HEK293 (cell line): ENCODE measurements around the gene GAS7.

Experiments
- CTCF ChIA-PET: fragments of 350-600 bp; formaldehyde crosslinking; extraction: SDS; loops from one replicate; lab custom pipeline; 2021; ENCODE audit warnings: antibody characterized with exemption; lab: Yijun Ruan, JAX
- POLR2A ChIA-PET: fragments of 300-600 bp; formaldehyde crosslinking; extraction: SDS; loops from one replicate; lab custom pipeline; 2020; ENCODE audit warnings: antibody characterized with exemption, inconsistent platforms; lab: Yijun Ruan, JAX
- H3K27ac ChIP-seq: fragments of 200-500 bp; sonication (Bioruptor generic); 2 replicates; pipeline ENCODE4 v1.5.1; 2014; ENCODE audit warnings: low read depth, low read length, control low read depth, inconsistent platforms; ENCODE audit errors: extremely low read depth
- H3K36me3 ChIP-seq, 2 experiments: fragments of 200-500 bp in 1 of 2; sonication (Bioruptor generic) in 1 of 2; 1 replicate in 1 of 2; 2 replicates in 1 of 2; pipeline ENCODE4 v1.5.1; 2014 to 2017; ENCODE audit warnings: inconsistent platforms in 2 of 2, low read length in 2 of 2; ENCODE audit not compliant: control insufficient read depth in 2 of 2, insufficient read depth in 1 of 2
- H3K4me1 ChIP-seq: fragments of 200-500 bp; sonication (Bioruptor generic); 2 replicates; pipeline ENCODE4 v1.5.1; 2014; ENCODE audit warnings: mild to moderate bottlenecking, low read length, inconsistent platforms; ENCODE audit not compliant: control insufficient read depth, insufficient read depth
- H3K4me3 ChIP-seq: 2 replicates; pipeline ENCODE4 v1.5.1; 2011; ENCODE audit warnings: low read depth, mild to moderate bottlenecking, control low read depth, low read length, moderate library complexity
- H3K9me3 ChIP-seq: fragments of 200-500 bp; sonication (Bioruptor generic); 2 replicates; pipeline ENCODE4 v1.5.1; 2014; ENCODE audit warnings: low read depth, low read length, inconsistent platforms; ENCODE audit not compliant: control insufficient read depth, insufficient read depth
- BCL11B ChIP-seq: fragments of 450-650 bp; formaldehyde crosslinking; IDR thresholded peaks from 2 replicates; pipeline ENCODE4 v1.5.1; 2016; ENCODE audit warnings: low read depth, missing biosample characterization, missing genetic modification characterization
- GLI2 ChIP-seq: fragments of 450-650 bp; formaldehyde crosslinking; IDR thresholded peaks from 2 replicates; pipeline ENCODE4; 2017; ENCODE audit warnings: missing biosample characterization, missing genetic modification characterization, low read depth, borderline replicate concordance
- GLIS2 ChIP-seq: fragments of 450-650 bp; formaldehyde crosslinking; IDR thresholded peaks from 2 replicates; pipeline ENCODE4 v1.5.1; 2016; ENCODE audit warnings: missing biosample characterization, missing genetic modification characterization
- MZF1 ChIP-seq: fragments of 450-650 bp; formaldehyde crosslinking; IDR thresholded peaks from 2 replicates; pipeline ENCODE4 v1.5.1; 2017; ENCODE audit warnings: missing biosample characterization, missing genetic modification characterization, borderline replicate concordance
- RBAK ChIP-seq: fragments of 450-650 bp; formaldehyde crosslinking; IDR thresholded peaks from 2 replicates; pipeline ENCODE4 v1.5.1; 2016; ENCODE audit warnings: missing biosample characterization, missing genetic modification characterization
- SCRT1 ChIP-seq: fragments of 450-650 bp; formaldehyde crosslinking; IDR thresholded peaks from 2 replicates; pipeline ENCODE4 v1.5.1; 2016; ENCODE audit warnings: missing biosample characterization, missing genetic modification characterization, borderline replicate concordance
- ZBTB17 ChIP-seq: fragments of 450-650 bp; formaldehyde crosslinking; IDR thresholded peaks from 2 replicates; pipeline ENCODE4 v1.5.1; 2016; ENCODE audit warnings: missing biosample characterization, missing genetic modification characterization
- ZNF138 ChIP-seq: fragments of 450-650 bp; formaldehyde crosslinking; IDR thresholded peaks from 2 replicates; pipeline ENCODE4 v1.5.1; 2016; ENCODE audit warnings: missing biosample characterization, missing genetic modification characterization, borderline replicate concordance
- ZNF223 ChIP-seq: fragments of 450-650 bp; formaldehyde crosslinking; IDR thresholded peaks from 2 replicates; pipeline ENCODE4 v1.5.1; 2016; ENCODE audit warnings: missing biosample characterization, missing genetic modification characterization
- ZNF274 ChIP-seq, 2 experiments: fragments of 200-500 bp in 1 of 2; fragments of 450-650 bp in 1 of 2; sonication (Bioruptor generic) in 1 of 2; formaldehyde crosslinking in 1 of 2; IDR thresholded peaks; 2 replicates each; pipeline versions ENCODE4 v1.5.1 to v1.6.1; 2014 to 2016; ENCODE audit warnings: borderline replicate concordance in 1 of 2, inconsistent platforms in 1 of 2, low read length in 1 of 2, missing biosample characterization in 1 of 2, missing genetic modification characterization in 1 of 2
- ZNF302 ChIP-seq: fragments of 450-650 bp; formaldehyde crosslinking; IDR thresholded peaks from 2 replicates; pipeline ENCODE4 v1.5.1; 2016; ENCODE audit warnings: missing biosample characterization, missing genetic modification characterization, low read depth
- ZNF335 ChIP-seq: fragments of 450-650 bp; formaldehyde crosslinking; conservative IDR thresholded peaks from 2 replicates; pipeline ENCODE4 v1.5.1; 2016; ENCODE audit warnings: missing biosample characterization, missing genetic modification characterization
- ZNF621 ChIP-seq: fragments of 450-650 bp; formaldehyde crosslinking; IDR thresholded peaks from 2 replicates; pipeline ENCODE4 v1.5.1; 2017; ENCODE audit warnings: missing biosample characterization, missing genetic modification characterization
- ZNF629 ChIP-seq: fragments of 450-650 bp; formaldehyde crosslinking; IDR thresholded peaks from 2 replicates; pipeline ENCODE4 v1.5.1; 2017; ENCODE audit warnings: missing biosample characterization, missing genetic modification characterization
- ZNF677 ChIP-seq: fragments of 450-650 bp; IDR thresholded peaks from 2 replicates; pipeline ENCODE4 v1.5.0; 2018; ENCODE audit warnings: missing biosample characterization, mild to moderate bottlenecking, missing genetic modification characterization, moderate library complexity
- ZNF830 ChIP-seq: fragments of 450-650 bp; IDR thresholded peaks from 2 replicates; pipeline ENCODE4 v1.5.0; 2018; ENCODE audit warnings: missing biosample characterization, missing genetic modification characterization, low read depth, mild to moderate bottlenecking, moderate library complexity
- TF ChIP-seq, protein P1 (sequence below): fragments of 450-650 bp; formaldehyde crosslinking; IDR thresholded peaks from 2 replicates; pipeline ENCODE4 v1.5.1; 2017; ENCODE audit warnings: missing biosample characterization, mild to moderate bottlenecking, missing genetic modification characterization, moderate library complexity
- TF ChIP-seq, protein P2 (sequence below): fragments of 450-650 bp; IDR thresholded peaks from 2 replicates; pipeline ENCODE4 v1.5.1; 2018; ENCODE audit warnings: missing biosample characterization, mild to moderate bottlenecking, missing genetic modification characterization
- TF ChIP-seq, protein P3 (sequence below): fragments of 450-650 bp; formaldehyde crosslinking; IDR thresholded peaks from 2 replicates; pipeline ENCODE4 v1.5.1; 2017; ENCODE audit warnings: missing biosample characterization, missing genetic modification characterization
- TF ChIP-seq, protein P4 (sequence below): fragments of 450-650 bp; formaldehyde crosslinking; IDR thresholded peaks from 2 replicates; pipeline ENCODE4 v1.5.1; 2016; ENCODE audit warnings: missing biosample characterization, missing genetic modification characterization
- TF ChIP-seq, protein P5 (sequence below): fragments of 450-650 bp; formaldehyde crosslinking; IDR thresholded peaks from 2 replicates; pipeline ENCODE4 v1.5.1; 2016; ENCODE audit warnings: missing biosample characterization, missing genetic modification characterization
- TF ChIP-seq, protein P6 (sequence below): fragments of 450-650 bp; formaldehyde crosslinking; IDR thresholded peaks from 2 replicates; pipeline ENCODE4 v1.5.0; 2017; ENCODE audit warnings: missing biosample characterization, missing genetic modification characterization, borderline replicate concordance
- TF ChIP-seq, protein P7 (sequence below): fragments of 450-650 bp; formaldehyde crosslinking; IDR thresholded peaks from 2 replicates; pipeline ENCODE4 v1.5.1; 2016; ENCODE audit warnings: missing biosample characterization, missing genetic modification characterization

GAS7 gene

DNA sequence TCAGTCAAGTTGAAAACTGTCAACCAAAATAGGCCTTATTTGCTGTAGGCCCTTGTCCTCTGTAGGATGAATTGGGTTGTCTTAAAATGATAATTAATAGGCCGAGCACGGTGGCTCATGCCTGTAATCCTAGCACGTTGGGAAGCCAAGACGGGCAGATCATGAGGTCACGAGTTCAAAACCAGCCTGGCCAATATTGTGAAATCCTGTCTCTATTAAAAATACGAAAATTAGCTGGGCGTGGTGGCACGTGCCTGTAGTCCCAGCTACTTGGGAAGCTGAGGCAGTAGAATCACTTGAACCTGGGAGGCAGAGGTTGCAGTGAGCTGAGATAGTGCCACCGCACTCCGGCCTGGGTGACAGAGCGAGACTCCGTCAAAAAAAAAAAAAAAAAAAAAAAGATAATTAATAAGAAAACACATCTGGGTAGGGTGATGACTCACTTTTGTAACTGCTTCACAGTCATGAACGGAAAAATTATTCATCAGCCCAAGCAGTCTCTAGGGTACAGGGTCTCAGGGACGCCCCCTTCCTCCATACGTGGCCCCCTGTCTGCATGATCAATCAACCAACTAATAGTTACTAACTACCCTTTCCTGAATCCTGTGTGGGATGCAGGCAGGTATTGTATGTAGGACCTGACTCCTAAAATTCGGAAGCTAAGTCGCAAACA is 156.4 kb downstream of the GAS7 start (continued):
- no peak for TF ChIP-seq RBAK
- TF ChIP-seq GLI2 (tag by site-specific recombination): no peak
- TF ChIP-seq, protein P1, sequence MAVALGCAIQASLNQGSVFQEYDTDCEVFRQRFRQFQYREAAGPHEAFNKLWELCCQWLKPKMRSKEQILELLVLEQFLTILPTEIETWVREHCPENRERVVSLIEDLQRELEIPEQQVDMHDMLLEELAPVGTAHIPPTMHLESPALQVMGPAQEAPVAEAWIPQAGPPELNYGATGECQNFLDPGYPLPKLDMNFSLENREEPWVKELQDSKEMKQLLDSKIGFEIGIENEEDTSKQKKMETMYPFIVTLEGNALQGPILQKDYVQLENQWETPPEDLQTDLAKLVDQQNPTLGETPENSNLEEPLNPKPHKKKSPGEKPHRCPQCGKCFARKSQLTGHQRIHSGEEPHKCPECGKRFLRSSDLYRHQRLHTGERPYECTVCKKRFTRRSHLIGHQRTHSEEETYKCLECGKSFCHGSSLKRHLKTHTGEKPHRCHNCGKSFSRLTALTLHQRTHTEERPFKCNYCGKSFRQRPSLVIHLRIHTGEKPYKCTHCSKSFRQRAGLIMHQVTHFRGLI (tag by site-specific recombination): no peak
- TF ChIP-seq ZNF223: no peak
- no peak for TF ChIP-seq ZNF302 (tag by site-specific recombination)
- TF ChIP-seq, protein P2, sequence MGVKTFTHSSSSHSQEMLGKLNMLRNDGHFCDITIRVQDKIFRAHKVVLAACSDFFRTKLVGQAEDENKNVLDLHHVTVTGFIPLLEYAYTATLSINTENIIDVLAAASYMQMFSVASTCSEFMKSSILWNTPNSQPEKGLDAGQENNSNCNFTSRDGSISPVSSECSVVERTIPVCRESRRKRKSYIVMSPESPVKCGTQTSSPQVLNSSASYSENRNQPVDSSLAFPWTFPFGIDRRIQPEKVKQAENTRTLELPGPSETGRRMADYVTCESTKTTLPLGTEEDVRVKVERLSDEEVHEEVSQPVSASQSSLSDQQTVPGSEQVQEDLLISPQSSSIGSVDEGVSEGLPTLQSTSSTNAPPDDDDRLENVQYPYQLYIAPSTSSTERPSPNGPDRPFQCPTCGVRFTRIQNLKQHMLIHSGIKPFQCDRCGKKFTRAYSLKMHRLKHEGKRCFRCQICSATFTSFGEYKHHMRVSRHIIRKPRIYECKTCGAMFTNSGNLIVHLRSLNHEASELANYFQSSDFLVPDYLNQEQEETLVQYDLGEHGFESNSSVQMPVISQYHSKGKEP (tag by site-specific recombination): no peak
- TF ChIP-seq, protein P3, sequence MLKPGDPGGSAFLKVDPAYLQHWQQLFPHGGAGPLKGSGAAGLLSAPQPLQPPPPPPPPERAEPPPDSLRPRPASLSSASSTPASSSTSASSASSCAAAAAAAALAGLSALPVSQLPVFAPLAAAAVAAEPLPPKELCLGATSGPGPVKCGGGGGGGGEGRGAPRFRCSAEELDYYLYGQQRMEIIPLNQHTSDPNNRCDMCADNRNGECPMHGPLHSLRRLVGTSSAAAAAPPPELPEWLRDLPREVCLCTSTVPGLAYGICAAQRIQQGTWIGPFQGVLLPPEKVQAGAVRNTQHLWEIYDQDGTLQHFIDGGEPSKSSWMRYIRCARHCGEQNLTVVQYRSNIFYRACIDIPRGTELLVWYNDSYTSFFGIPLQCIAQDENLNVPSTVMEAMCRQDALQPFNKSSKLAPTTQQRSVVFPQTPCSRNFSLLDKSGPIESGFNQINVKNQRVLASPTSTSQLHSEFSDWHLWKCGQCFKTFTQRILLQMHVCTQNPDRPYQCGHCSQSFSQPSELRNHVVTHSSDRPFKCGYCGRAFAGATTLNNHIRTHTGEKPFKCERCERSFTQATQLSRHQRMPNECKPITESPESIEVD (tag by site-specific recombination): no peak

DNA sequence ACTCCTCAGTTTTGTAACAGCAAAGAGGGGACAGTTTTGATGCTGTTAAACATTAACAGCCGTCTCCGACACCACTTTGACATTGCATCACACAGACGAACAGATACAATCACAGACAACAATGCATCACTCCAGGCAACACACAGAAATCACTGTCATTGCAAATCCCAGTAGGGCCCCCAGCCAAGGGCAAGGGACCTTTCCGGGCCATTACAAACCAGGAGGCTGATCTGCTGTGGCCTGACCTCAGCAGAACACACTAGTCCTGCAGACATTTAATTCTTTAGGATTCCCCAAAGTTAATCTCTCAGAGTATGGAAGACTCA is 157.2 kb downstream of the GAS7 start:
- no peak overlapping the region for H3K27ac ChIP-seq
- no peaks in the 10 kb centered on the region for H3K4me1 ChIP-seq
- TF ChIP-seq MZF1 (no peak), ZNF830 (tag by site-specific recombination) (no peak), ZNF621 (tag by site-specific recombination) (no peak), SCRT1 (tag by site-specific recombination) (no peak), BCL11B (tag by site-specific recombination) (no peak), ZNF138 (tag by site-specific recombination) (no peak), ZNF274 (IDR thresholded peaks at IDR 0.05; ENCODE audit: low read length) (no peak), ZNF274 (tag by site-specific recombination; IDR thresholded peaks at IDR 0.05; ENCODE audit: borderline replicate concordance) (no peak), ZNF335 (tag by site-specific recombination) (no peak), ZNF629 (tag by site-specific recombination) (no peak), ZBTB17 (tag by site-specific recombination) (no peak), GLIS2 (no peak), ZNF677 (no peak)
- TF ChIP-seq, protein P4, sequence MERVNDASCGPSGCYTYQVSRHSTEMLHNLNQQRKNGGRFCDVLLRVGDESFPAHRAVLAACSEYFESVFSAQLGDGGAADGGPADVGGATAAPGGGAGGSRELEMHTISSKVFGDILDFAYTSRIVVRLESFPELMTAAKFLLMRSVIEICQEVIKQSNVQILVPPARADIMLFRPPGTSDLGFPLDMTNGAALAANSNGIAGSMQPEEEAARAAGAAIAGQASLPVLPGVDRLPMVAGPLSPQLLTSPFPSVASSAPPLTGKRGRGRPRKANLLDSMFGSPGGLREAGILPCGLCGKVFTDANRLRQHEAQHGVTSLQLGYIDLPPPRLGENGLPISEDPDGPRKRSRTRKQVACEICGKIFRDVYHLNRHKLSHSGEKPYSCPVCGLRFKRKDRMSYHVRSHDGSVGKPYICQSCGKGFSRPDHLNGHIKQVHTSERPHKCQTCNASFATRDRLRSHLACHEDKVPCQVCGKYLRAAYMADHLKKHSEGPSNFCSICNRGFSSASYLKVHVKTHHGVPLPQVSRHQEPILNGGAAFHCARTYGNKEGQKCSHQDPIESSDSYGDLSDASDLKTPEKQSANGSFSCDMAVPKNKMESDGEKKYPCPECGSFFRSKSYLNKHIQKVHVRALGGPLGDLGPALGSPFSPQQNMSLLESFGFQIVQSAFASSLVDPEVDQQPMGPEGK (tag by site-specific recombination): no peak
- TF ChIP-seq, protein P5, sequence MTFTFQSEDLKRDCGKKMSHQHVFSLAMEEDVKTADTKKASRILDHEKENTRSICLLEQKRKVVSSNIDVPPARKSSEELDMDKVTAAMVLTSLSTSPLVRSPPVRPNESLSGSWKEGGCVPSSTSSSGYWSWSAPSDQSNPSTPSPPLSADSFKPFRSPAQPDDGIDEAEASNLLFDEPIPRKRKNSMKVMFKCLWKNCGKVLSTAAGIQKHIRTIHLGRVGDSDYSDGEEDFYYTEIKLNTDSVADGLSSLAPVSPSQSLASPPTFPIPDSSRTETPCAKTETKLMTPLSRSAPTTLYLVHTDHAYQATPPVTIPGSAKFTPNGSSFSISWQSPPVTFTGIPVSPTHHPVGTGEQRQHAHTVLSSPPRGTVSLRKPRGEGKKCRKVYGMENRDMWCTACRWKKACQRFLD: no peak
- TF ChIP-seq, protein P6, sequence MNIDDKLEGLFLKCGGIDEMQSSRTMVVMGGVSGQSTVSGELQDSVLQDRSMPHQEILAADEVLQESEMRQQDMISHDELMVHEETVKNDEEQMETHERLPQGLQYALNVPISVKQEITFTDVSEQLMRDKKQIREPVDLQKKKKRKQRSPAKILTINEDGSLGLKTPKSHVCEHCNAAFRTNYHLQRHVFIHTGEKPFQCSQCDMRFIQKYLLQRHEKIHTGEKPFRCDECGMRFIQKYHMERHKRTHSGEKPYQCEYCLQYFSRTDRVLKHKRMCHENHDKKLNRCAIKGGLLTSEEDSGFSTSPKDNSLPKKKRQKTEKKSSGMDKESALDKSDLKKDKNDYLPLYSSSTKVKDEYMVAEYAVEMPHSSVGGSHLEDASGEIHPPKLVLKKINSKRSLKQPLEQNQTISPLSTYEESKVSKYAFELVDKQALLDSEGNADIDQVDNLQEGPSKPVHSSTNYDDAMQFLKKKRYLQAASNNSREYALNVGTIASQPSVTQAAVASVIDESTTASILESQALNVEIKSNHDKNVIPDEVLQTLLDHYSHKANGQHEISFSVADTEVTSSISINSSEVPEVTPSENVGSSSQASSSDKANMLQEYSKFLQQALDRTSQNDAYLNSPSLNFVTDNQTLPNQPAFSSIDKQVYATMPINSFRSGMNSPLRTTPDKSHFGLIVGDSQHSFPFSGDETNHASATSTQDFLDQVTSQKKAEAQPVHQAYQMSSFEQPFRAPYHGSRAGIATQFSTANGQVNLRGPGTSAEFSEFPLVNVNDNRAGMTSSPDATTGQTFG (tag by site-specific recombination): no peak
- TF ChIP-seq, protein P7, sequence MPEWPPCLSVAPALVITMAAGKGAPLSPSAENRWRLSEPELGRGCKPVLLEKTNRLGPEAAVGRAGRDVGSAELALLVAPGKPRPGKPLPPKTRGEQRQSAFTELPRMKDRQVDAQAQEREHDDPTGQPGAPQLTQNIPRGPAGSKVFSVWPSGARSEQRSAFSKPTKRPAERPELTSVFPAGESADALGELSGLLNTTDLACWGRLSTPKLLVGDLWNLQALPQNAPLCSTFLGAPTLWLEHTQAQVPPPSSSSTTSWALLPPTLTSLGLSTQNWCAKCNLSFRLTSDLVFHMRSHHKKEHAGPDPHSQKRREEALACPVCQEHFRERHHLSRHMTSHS (tag by site-specific recombination): no peak
- POLR2A ChIA-PET: no interaction called here
- CTCF ChIA-PET: no interaction called here
- H3K9me3 ChIP-seq: no peaks in the 10 kb centered on the region
- H3K4me3 ChIP-seq: no peak overlapping the region
- no peaks in the 10 kb centered on the region for H3K36me3 ChIP-seq
